ENCODE results near the gene NBPF1.
"Not testable (repeated sequence)": the region's sequence is repeated elsewhere in the genome, so short reads cannot be mapped to it uniquely, and the experiment has no call there.

Gene NBPF1

DNA sequence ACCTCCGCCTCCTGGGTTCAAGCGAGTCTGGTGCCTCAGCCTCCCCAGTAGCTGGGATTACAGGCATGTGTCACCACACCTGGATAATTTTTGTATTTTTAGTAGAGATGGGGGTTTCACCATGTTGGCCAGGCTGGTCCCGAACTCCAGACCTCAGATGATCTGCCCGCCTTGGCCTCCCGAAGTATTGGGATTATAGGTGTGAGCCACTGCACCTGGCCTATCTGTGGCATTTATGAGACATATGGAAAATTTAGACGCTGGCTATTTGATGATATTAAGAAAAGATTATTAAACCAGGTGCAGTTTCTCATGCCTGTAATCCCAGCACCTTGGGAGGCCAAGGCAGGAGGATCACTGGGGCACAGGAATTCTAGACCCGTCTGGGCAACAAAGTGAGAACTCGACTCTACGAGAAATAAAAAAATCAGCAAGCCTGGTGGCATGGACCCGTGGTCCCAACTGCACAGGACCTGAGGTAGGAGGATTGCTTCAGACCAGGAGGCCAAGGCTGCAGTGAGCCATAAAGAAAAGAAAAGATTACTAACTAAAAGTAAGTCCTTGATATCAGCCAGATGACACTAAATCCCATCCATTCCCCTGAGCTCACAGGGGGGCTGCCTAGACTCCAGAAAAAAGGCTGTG is 23.3 kb upstream of the NBPF1 start:
- not testable (repeated sequence) for H2BK15ac ChIP-seq (ENCODE audit: low read length); H3K9me3 ChIP-seq (replicated peaks in 1 of 2; ENCODE audit: control insufficient read depth in 2 of 2, insufficient read depth in 1 of 2, low read depth in 1 of 2, low read length in 2 of 2); H3K27me3 ChIP-seq (ENCODE audit: control insufficient read depth in 3 of 3, insufficient read depth in 3 of 3, low read depth in 1 of 3, low read length in 3 of 3); H3K9ac ChIP-seq (ENCODE audit: low read depth, low read length, poor library complexity); H3K23ac ChIP-seq (ENCODE audit: low read depth, low read length, poor library complexity); DNase-seq (ENCODE audit: low spot score); H3K4me1 ChIP-seq (ENCODE audit: control insufficient read depth in 2 of 2, insufficient read depth in 1 of 2, low read depth in 1 of 2, low read length in 2 of 2); H3K4me2 ChIP-seq (ENCODE audit: insufficient read depth, low read length, poor library complexity, severe bottlenecking); H4K8ac ChIP-seq (ENCODE audit: low read depth, low read length); H2BK12ac ChIP-seq (ENCODE audit: low read length); H3K4ac ChIP-seq (ENCODE audit: low read length); H2AK5ac ChIP-seq (ENCODE audit: low read depth, low read length); H4K91ac ChIP-seq (ENCODE audit: low read depth, low read length, poor library complexity); H3K14ac ChIP-seq (ENCODE audit: low read length); H3K27ac ChIP-seq (replicated peaks; ENCODE audit: low read length); H2AFZ ChIP-seq (ENCODE audit: low read length); H3K4me3 ChIP-seq (ENCODE audit: low read length in 2 of 2); H2BK120ac ChIP-seq (ENCODE audit: low read depth, low read length); H2BK5ac ChIP-seq (ENCODE audit: low read length)
- Histone ChIP-seq H3K79me1 (ENCODE audit: low read depth, low read length) (peaks cover 17% of the 10 kb centered on the region), H3K36me3 (replicated peaks in 1 of 2; ENCODE audit: control insufficient read depth in 2 of 2, insufficient read depth in 2 of 2, low read length in 2 of 2) (peaks cover 17 to 48% of the 10 kb centered on the region in 2 donors), H3K18ac (ENCODE audit: low read length) (peak overlapping the region; percentile 4)
- no CpG with 5 or more reads among the region's 10 CpGs for WGBS, 2 donors (ENCODE audit: extremely low coverage in 2 of 2, insufficient read length in 2 of 2, insufficient replicate concordance in 1 of 2)

- H2AFZ ChIP-seq (ENCODE audit: low read length); H4K91ac ChIP-seq (ENCODE audit: low read depth, low read length, poor library complexity); H3K27me3 ChIP-seq (ENCODE audit: control insufficient read depth in 3 of 3, insufficient read depth in 3 of 3, low read depth in 1 of 3, low read length in 3 of 3); H3K9ac ChIP-seq (ENCODE audit: low read depth, low read length, poor library complexity); H3K4me1 ChIP-seq (ENCODE audit: control insufficient read depth in 2 of 2, insufficient read depth in 1 of 2, low read depth in 1 of 2, low read length in 2 of 2); H3K27ac ChIP-seq (replicated peaks; ENCODE audit: low read length); H3K9me3 ChIP-seq (replicated peaks in 1 of 2; ENCODE audit: control insufficient read depth in 2 of 2, insufficient read depth in 1 of 2, low read depth in 1 of 2, low read length in 2 of 2); H3K14ac ChIP-seq (ENCODE audit: low read length); H2BK15ac ChIP-seq (ENCODE audit: low read length); H3K23ac ChIP-seq (ENCODE audit: low read depth, low read length, poor library complexity); H4K8ac ChIP-seq (ENCODE audit: low read depth, low read length); H2AK5ac ChIP-seq (ENCODE audit: low read depth, low read length); DNase-seq (ENCODE audit: low spot score); H3K4me3 ChIP-seq (ENCODE audit: low read length in 2 of 2); H2BK120ac ChIP-seq (ENCODE audit: low read depth, low read length); H3K4me2 ChIP-seq (ENCODE audit: insufficient read depth, low read length, poor library complexity, severe bottlenecking); H2BK5ac ChIP-seq (ENCODE audit: low read length); H2BK12ac ChIP-seq (ENCODE audit: low read length); H3K4ac ChIP-seq (ENCODE audit: low read length); H3K18ac ChIP-seq (ENCODE audit: low read length): not testable (repeated sequence)
- no CpG with 5 or more reads among the region's 5 CpGs for WGBS, 2 donors (ENCODE audit: extremely low coverage in 2 of 2, insufficient read length in 2 of 2, insufficient replicate concordance in 1 of 2)
- Histone ChIP-seq H3K36me3 (replicated peaks in 1 of 2; ENCODE audit: control insufficient read depth in 2 of 2, insufficient read depth in 2 of 2, low read length in 2 of 2) (peaks cover 24 to 51% of the 10 kb centered on the region in 2 donors), H3K79me1 (ENCODE audit: low read depth, low read length) (peaks cover 17% of the 10 kb centered on the region)
Observed at GRCh38 chr1:16635959-16636358, 22.6 kb upstream of the NBPF1 start.

- not testable (repeated sequence) for H2BK5ac ChIP-seq (ENCODE audit: low read length); H3K4ac ChIP-seq (ENCODE audit: low read length); H2BK15ac ChIP-seq (ENCODE audit: low read length); H3K27ac ChIP-seq (replicated peaks; ENCODE audit: low read length); H4K8ac ChIP-seq (ENCODE audit: low read depth, low read length); H2AFZ ChIP-seq (ENCODE audit: low read length); H2BK12ac ChIP-seq (ENCODE audit: low read length); H3K4me2 ChIP-seq (ENCODE audit: insufficient read depth, low read length, poor library complexity, severe bottlenecking); H3K9me3 ChIP-seq (replicated peaks in 1 of 2; ENCODE audit: control insufficient read depth in 2 of 2, insufficient read depth in 1 of 2, low read depth in 1 of 2, low read length in 2 of 2); H2BK120ac ChIP-seq (ENCODE audit: low read depth, low read length); H3K4me3 ChIP-seq (ENCODE audit: low read length in 2 of 2); H2AK5ac ChIP-seq (ENCODE audit: low read depth, low read length); H3K14ac ChIP-seq (ENCODE audit: low read length); H3K4me1 ChIP-seq (ENCODE audit: control insufficient read depth in 2 of 2, insufficient read depth in 1 of 2, low read depth in 1 of 2, low read length in 2 of 2); H3K23ac ChIP-seq (ENCODE audit: low read depth, low read length, poor library complexity); H3K9ac ChIP-seq (ENCODE audit: low read depth, low read length, poor library complexity); H4K91ac ChIP-seq (ENCODE audit: low read depth, low read length, poor library complexity); H3K18ac ChIP-seq (ENCODE audit: low read length); DNase-seq (ENCODE audit: low spot score); H3K27me3 ChIP-seq (ENCODE audit: control insufficient read depth in 3 of 3, insufficient read depth in 3 of 3, low read depth in 1 of 3, low read length in 3 of 3)
- Histone ChIP-seq H3K79me1 (ENCODE audit: low read depth, low read length) (peaks cover 16% of the 10 kb centered on the region), H3K36me3 (replicated peaks in 1 of 2; ENCODE audit: control insufficient read depth in 2 of 2, insufficient read depth in 2 of 2, low read length in 2 of 2) (peaks cover 39 to 61% of the 10 kb centered on the region in 2 donors)
- WGBS, 2 donors (ENCODE audit: extremely low coverage in 2 of 2, insufficient read length in 2 of 2, insufficient replicate concordance in 1 of 2): no CpG with 5 or more reads among the region's 6 CpGs
Observed at GRCh38 chr1:16633540-16634282, 20.3 kb upstream of the NBPF1 start.

DNA sequence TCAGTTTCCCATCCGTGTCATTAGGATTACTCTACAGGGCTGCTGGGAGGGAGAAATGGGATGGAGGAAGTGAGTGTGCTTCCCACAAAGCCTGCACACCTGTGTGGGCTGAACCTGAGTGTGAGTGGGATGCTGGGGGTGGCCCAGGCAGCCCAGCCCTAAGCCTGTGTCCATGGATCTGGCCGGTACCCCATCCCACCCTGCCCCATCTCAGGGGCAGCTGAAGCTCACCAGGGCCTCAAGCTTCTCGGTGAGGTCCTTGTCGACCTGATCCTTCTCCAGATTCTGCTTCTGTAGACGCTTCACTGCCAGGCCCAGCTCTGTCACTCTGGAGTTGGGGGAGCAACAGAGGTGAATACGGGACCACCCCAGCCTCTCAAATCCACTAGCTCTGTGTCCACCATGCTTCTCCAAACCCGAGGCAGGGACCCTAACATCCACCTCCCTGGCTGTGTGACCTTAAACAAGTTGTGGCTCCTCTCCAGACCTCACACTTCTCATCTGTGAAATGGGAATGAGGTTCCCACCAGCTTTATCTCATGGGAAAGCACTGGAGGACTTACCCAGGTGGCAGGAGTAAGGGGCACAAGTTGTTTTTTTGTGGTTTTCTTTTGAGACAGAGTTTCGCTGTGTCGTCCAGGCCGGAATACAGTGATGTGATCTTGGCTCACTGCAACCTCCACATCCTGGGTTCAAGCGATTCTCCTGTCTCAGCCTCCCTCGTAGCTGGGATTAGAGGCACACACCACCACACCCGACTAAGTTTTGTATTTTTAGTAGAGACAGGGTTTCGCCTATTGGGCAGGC is 18.9 kb upstream of the NBPF1 start:
- Histone ChIP-seq H3K23ac (ENCODE audit: low read depth, low read length, poor library complexity) (peak overlapping the region; percentile 59), H4K91ac (ENCODE audit: low read depth, low read length, poor library complexity) (peak overlapping the region; percentile 44), H2BK5ac (ENCODE audit: low read length) (peak overlapping the region; percentile 8), H4K8ac (ENCODE audit: low read depth, low read length) (peak overlapping the region; percentile 17), H3K36me3 (replicated peaks in 1 of 2; ENCODE audit: control insufficient read depth in 2 of 2, insufficient read depth in 2 of 2, low read length in 2 of 2) (peaks cover 47 to 71% of the 10 kb centered on the region in 2 donors), H3K79me1 (ENCODE audit: low read depth, low read length) (peaks cover 12% of the 10 kb centered on the region)
- not testable (repeated sequence) for H3K14ac ChIP-seq (ENCODE audit: low read length); H3K4me3 ChIP-seq (ENCODE audit: low read length in 2 of 2); H2BK12ac ChIP-seq (ENCODE audit: low read length); H3K4me1 ChIP-seq (ENCODE audit: control insufficient read depth in 2 of 2, insufficient read depth in 1 of 2, low read depth in 1 of 2, low read length in 2 of 2); H2BK120ac ChIP-seq (ENCODE audit: low read depth, low read length); H2BK15ac ChIP-seq (ENCODE audit: low read length); H2AFZ ChIP-seq (ENCODE audit: low read length); H3K4ac ChIP-seq (ENCODE audit: low read length); H3K27me3 ChIP-seq (ENCODE audit: control insufficient read depth in 3 of 3, insufficient read depth in 3 of 3, low read depth in 1 of 3, low read length in 3 of 3); H3K9me3 ChIP-seq (replicated peaks in 1 of 2; ENCODE audit: control insufficient read depth in 2 of 2, insufficient read depth in 1 of 2, low read depth in 1 of 2, low read length in 2 of 2); H3K18ac ChIP-seq (ENCODE audit: low read length); DNase-seq (ENCODE audit: low spot score); H2AK5ac ChIP-seq (ENCODE audit: low read depth, low read length); H3K27ac ChIP-seq (replicated peaks; ENCODE audit: low read length); H3K9ac ChIP-seq (ENCODE audit: low read depth, low read length, poor library complexity); H3K4me2 ChIP-seq (ENCODE audit: insufficient read depth, low read length, poor library complexity, severe bottlenecking)
- no CpG with 5 or more reads among the region's 14 CpGs for WGBS, 2 donors (ENCODE audit: extremely low coverage in 2 of 2, insufficient read length in 2 of 2, insufficient replicate concordance in 1 of 2)

Data from neuronal stem cell (in vitro differentiated cells).